Measurements from ENCODE around the gene TRHDE.
"Not testable (repeated sequence)": the region's sequence is repeated elsewhere in the genome, so short reads cannot be mapped to it uniquely, and the experiment has no call there.

TRHDE gene

DNA sequence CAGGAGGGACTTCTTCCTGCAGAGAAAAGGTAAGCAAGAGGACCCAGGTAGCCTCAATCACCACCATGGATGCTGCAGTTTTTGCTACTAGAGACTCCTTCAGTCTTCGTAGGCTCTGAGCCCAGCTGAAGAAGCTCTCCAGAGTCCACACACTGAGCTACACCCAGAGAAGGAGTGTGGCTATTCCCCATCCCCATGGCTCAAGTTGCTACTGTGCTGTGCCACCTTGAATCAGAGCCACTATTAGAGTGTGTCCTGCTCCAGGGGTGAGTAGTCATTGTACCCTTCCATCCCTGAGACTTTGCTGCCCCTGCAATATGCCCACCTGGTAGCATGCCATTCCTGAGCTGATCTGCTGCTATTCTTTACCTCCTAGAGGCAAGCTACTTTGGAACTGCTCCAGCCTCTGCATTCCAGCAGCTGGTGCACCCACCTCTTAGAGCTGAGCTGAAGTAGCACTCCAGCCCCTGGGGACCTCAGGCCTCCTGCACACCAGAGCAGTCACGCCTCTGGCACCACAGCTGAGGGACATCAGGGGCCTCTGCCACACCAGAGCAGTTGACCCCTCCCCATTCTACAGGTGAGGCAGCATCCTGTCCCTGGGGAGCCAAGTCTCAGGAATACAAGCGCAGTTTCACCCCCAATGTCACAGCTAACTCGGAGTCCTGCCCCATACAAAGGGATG lies 213.0 kb downstream of the TRHDE start:
- DNase-seq (ENCODE audit: insufficient read length) (no peak), FAIRE-seq (no peak)
- TF ChIP-seq TAF1 (IDR thresholded peaks at IDR 0.05; ENCODE audit: borderline replicate concordance, low read depth, low read length) = no peak
- TF ChIP-seq POLR2AphosphoS5 (IDR thresholded peaks at IDR 0.05; ENCODE audit: low read depth, low read length) = no peak
- no peak for TF ChIP-seq POLR2A (IDR thresholded peaks at IDR 0.05; ENCODE audit: low read depth, low read length)

DNA sequence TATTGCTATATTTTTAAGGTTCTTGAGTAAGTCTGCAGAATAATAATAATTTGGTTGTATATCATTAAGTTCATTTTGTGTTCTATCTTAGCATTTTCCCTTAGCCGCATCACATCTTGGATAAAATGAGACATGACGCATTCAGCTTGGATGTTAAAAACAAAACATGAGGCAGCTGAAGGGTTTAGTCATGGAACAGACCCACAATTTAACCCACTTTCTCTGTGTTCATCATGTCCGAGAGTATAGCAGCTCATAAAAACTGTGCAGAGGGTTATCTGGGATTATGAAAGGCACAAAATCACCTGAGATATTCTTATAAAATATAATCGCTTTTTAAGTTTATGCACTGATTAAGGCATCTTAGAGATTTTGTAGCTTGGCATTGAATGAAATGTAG lies 219.3 kb downstream of the TRHDE start:
- FAIRE-seq = no peak
- no peak for DNase-seq (ENCODE audit: insufficient read length)
- TF ChIP-seq POLR2A (IDR thresholded peaks at IDR 0.05; ENCODE audit: low read depth, low read length) (no peak), TAF1 (IDR thresholded peaks at IDR 0.05; ENCODE audit: borderline replicate concordance, low read depth, low read length) (no peak), POLR2AphosphoS5 (IDR thresholded peaks at IDR 0.05; ENCODE audit: low read depth, low read length) (no peak)

DNA sequence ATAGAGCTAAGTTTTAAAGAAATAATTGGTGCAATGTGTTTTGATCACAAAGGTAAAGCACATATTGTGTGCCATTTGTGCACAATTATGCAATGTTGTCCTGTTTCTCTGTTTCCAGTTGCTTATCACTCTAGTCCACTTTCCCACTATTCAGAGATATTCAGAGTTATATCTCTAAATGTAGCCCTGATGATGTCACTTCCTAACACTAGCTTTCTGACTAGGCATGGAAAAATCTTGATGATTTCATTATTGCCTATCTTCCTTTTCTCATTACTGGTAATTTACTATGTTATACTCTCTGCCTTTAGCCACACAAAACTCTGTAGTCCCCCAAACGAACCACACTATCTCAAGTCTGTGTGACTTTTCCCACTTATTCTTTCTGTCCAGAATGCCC lies 221.2 kb downstream of the TRHDE start:
- no peak for DNase-seq (ENCODE audit: insufficient read length)
- no peak for TF ChIP-seq TAF1 (IDR thresholded peaks at IDR 0.05; ENCODE audit: borderline replicate concordance, low read depth, low read length)
- TF ChIP-seq POLR2A (IDR thresholded peaks at IDR 0.05; ENCODE audit: low read depth, low read length) = no peak
- no peak for TF ChIP-seq POLR2AphosphoS5 (IDR thresholded peaks at IDR 0.05; ENCODE audit: low read depth, low read length)
- FAIRE-seq = no peak

DNA sequence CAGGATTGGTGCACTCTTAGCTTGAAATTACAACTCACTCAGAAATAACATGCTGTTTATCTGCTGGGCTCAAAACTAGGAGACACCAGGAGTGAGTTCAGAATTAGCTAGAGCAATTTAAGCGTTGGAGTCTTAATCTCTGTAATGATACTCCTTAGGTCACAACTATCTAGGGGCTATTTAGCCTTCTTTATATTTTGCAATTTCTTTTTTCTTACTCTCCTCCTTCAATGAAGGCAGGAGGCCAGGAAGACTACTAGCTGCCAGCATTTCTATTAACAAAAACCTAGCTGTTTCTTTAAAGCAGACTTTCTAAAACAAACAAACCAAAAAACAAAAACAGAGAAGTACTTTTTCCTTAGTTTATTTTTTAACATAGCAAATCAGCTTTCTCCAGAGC lies 226.2 kb downstream of the TRHDE start:
- FAIRE-seq = no peak
- TF ChIP-seq POLR2A (IDR thresholded peaks at IDR 0.05; ENCODE audit: low read depth, low read length) (no peak), TAF1 (IDR thresholded peaks at IDR 0.05; ENCODE audit: borderline replicate concordance, low read depth, low read length) (no peak), POLR2AphosphoS5 (IDR thresholded peaks at IDR 0.05; ENCODE audit: low read depth, low read length) (no peak)
- no peak for DNase-seq (ENCODE audit: insufficient read length)

GRCh38 chr12:72499244-72499643 lies 227.1 kb downstream of the TRHDE start:
- TF ChIP-seq TAF1 (IDR thresholded peaks at IDR 0.05; ENCODE audit: borderline replicate concordance, low read depth, low read length) = no peak
- no peak for TF ChIP-seq POLR2AphosphoS5 (IDR thresholded peaks at IDR 0.05; ENCODE audit: low read depth, low read length)
- no peak for TF ChIP-seq POLR2A (IDR thresholded peaks at IDR 0.05; ENCODE audit: low read depth, low read length)
- DNase-seq (ENCODE audit: insufficient read length) (no peak), FAIRE-seq (no peak)

DNA sequence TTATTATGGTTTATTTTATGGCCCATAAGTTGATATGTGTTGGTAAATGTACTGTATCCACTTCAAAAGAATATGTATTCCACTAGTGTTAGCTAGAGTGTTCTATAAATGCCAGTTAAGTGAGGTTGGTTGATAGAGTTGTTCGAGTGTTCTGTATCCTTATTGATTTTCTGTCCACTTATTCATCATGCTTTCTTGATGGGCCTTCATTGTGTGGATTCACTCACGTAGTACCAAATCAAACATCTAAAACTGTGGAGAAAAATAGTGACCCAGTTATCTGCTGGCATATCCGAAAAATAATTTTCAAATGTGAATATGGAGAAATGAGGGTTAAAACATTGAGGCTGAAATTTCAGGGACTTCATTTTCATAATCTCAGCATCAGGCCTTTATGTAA lies 230.4 kb downstream of the TRHDE start:
- no peak for DNase-seq (ENCODE audit: insufficient read length)
- TF ChIP-seq POLR2A (IDR thresholded peaks at IDR 0.05; ENCODE audit: low read depth, low read length) (no peak), TAF1 (IDR thresholded peaks at IDR 0.05; ENCODE audit: borderline replicate concordance, low read depth, low read length) (no peak), POLR2AphosphoS5 (IDR thresholded peaks at IDR 0.05; ENCODE audit: low read depth, low read length) (no peak)
- FAIRE-seq = no peak

DNA sequence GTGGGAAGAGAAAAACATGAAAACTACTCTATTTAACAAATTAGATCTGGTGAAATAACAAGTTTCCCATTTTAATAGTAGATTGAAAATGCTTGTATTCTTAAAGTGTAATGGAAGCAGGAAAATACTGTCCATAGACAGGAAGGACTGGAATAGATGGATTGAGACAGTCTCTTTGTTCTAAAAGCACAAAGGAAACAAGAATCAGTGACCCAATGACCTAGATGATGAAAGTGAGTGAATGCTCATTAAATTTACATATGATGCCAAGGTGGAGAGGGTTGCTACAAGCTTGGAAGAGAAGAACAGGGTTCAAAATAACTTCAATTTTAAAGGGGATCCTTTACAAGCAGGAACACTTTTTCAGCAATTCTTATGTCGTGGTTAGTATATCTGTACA lies 233.1 kb downstream of the TRHDE start:
- DNase-seq (ENCODE audit: insufficient read length) (no peak), FAIRE-seq (no peak)
- no peak for TF ChIP-seq TAF1 (IDR thresholded peaks at IDR 0.05; ENCODE audit: borderline replicate concordance, low read depth, low read length)
- no peak for TF ChIP-seq POLR2A (IDR thresholded peaks at IDR 0.05; ENCODE audit: low read depth, low read length)
- TF ChIP-seq POLR2AphosphoS5 (IDR thresholded peaks at IDR 0.05; ENCODE audit: low read depth, low read length) = no peak

GRCh38 chr12:72509891-72510290 lies 237.7 kb downstream of the TRHDE start:
- no peak for FAIRE-seq
- TF ChIP-seq TAF1 (IDR thresholded peaks at IDR 0.05; ENCODE audit: borderline replicate concordance, low read depth, low read length) = no peak
- no peak for TF ChIP-seq POLR2AphosphoS5 (IDR thresholded peaks at IDR 0.05; ENCODE audit: low read depth, low read length)
- no peak for TF ChIP-seq POLR2A (IDR thresholded peaks at IDR 0.05; ENCODE audit: low read depth, low read length)
- no peak for DNase-seq (ENCODE audit: insufficient read length)

GRCh38 chr12:72510772-72511171 lies 238.6 kb downstream of the TRHDE start:
- no peak for DNase-seq (ENCODE audit: insufficient read length)
- TF ChIP-seq POLR2A (IDR thresholded peaks at IDR 0.05; ENCODE audit: low read depth, low read length) = no peak
- no peak for TF ChIP-seq POLR2AphosphoS5 (IDR thresholded peaks at IDR 0.05; ENCODE audit: low read depth, low read length)
- no peak for TF ChIP-seq TAF1 (IDR thresholded peaks at IDR 0.05; ENCODE audit: borderline replicate concordance, low read depth, low read length)
- FAIRE-seq = no peak

GRCh38 chr12:72511498-72511897 lies 239.3 kb downstream of the TRHDE start:
- DNase-seq (ENCODE audit: insufficient read length) (no peak), FAIRE-seq (no peak)
- TF ChIP-seq POLR2A (IDR thresholded peaks at IDR 0.05; ENCODE audit: low read depth, low read length) (no peak), POLR2AphosphoS5 (IDR thresholded peaks at IDR 0.05; ENCODE audit: low read depth, low read length) (no peak), TAF1 (IDR thresholded peaks at IDR 0.05; ENCODE audit: borderline replicate concordance, low read depth, low read length) (no peak)

DNA sequence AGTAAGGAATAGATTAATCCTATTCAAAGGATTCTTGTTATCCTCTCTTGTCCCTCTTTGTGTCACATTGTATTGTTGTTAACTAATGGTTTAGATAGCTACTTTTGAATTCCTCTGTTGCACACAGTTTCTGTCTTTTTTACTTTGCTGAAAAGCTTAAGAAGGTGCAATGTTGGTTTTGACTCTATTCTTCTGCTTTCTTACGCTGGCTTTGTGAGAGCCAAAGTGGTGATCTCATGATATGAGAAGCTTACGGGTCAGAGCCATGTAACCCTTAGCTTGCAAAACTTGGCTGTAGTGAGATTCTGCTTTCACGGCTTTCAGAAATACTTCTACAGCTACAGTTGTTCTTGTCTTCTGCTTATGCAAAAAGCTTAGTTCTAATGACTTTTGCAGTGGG lies 239.7 kb downstream of the TRHDE start:
- FAIRE-seq (no peak), DNase-seq (ENCODE audit: insufficient read length) (no peak)

DNA sequence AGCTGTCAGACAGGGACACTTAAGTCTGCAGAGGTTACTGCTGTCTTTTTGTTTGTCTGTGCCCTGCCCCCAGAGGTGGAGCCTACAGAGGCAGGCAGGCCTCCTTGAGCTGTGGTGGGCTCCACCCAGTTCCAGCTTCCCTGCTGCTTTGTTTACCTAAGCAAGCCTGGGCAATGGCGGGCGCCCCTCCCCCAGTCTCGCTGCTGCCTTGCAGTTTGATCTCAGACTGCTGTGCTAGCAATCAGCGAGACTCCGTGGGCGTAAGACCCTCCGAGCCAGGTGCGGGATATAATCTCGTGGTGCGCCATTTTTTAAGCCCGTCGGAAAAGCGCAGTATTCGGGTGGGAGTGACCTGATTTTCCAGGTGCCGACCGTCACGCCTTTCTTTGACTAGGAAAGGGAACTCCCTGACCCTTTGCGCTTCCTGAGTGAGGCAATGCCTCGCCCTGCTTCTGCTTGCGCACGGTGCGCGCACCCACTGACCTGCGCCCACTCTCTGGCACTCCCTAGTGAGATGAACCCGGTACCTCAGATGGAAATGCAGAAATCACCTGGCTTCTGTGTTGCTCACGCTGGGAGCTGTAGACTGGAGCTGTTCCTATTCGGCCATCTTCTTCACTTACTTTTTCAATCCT lies 248.0 kb downstream of the TRHDE start:
- DNase-seq (ENCODE audit: insufficient read length); FAIRE-seq: not testable (repeated sequence)

More for the DNA sequence above, 239.7 kb downstream of the TRHDE start:
- TF ChIP-seq POLR2A (IDR thresholded peaks at IDR 0.05; ENCODE audit: low read depth, low read length) (no peak), TAF1 (IDR thresholded peaks at IDR 0.05; ENCODE audit: borderline replicate concordance, low read depth, low read length) (no peak), POLR2AphosphoS5 (IDR thresholded peaks at IDR 0.05; ENCODE audit: low read depth, low read length) (no peak)

Data from GM12892 (cell line).